ENCODE measurements around the gene DMTF1. TPM values are rescaled to one million over a fixed set of nuclear protein-coding genes. Genes with fewer than 3 reads are reported as not detected.

Gene DMTF1
- total and polyA plus RNA-seq, 2 of the 8 experiments (the other 6 are each of a cell fraction or from before 2014, with no cell fraction given) = 86.0 to 115 TPM

GRCh38 chr7:87156709-87157108 lies 4.5 kb downstream of the DMTF1 start:
- Histone ChIP-seq H3K4me2 (ENCODE audit: insufficient read depth in 1 of 2, low read depth in 2 of 2, low read length in 2 of 2) (no peak overlapping the region), H2BK120ac (replicated peaks; ENCODE audit: low read depth, low read length) (no peak overlapping the region), H3K18ac (ENCODE audit: extremely low read depth, low read length) (no peak overlapping the region), H2BK20ac (ENCODE audit: low read length) (no peak overlapping the region), H3K4me1 (replicated peaks in 1 of 4; ENCODE audit: control insufficient read depth in 3 of 4, insufficient read depth in 4 of 4, low read length in 3 of 4) (peaks cover 0 to 3% (median 0%) of the 10 kb centered on the region in 4 experiments; a peak in 2 of 7 replicates), H4K91ac (replicated peaks; ENCODE audit: insufficient read length, low read length) (no peak overlapping the region), H3K79me1 (ENCODE audit: low read depth, low read length) (no peaks in the 10 kb centered on the region), H3K27ac (ENCODE audit: low read depth, low read length) (no peak overlapping the region), H3K14ac (ENCODE audit: insufficient read length) (no peak overlapping the region), H3K23ac (ENCODE audit: insufficient read length) (no peak overlapping the region), H3K27me3 (replicated peaks in 1 of 4; ENCODE audit: control insufficient read depth in 3 of 4, extremely low read depth in 1 of 4, insufficient read depth in 3 of 4, low read length in 3 of 4) (no peaks in the 10 kb centered on the region), H3K9me3 (ENCODE audit: insufficient read depth in 2 of 2, low read depth in 1 of 2, low read length in 1 of 2) (no peaks in the 10 kb centered on the region), H3K23me2 (ENCODE audit: low read depth, low read length) (0 out of 2 replicates have a peak, but pooled peaks cover 2% of the 10 kb centered on the region), H4K5ac (ENCODE audit: insufficient read length, low read depth, low read length) (no peak overlapping the region), H3K9ac (replicated peaks in 1 of 4; ENCODE audit: extremely low read depth in 1 of 4, low read depth in 3 of 4, low read length in 3 of 4) (no peak overlapping the region), H2BK12ac (ENCODE audit: low read depth, low read length) (no peak overlapping the region), H2AFZ (ENCODE audit: low read length) (no peak overlapping the region), H4K8ac (ENCODE audit: extremely low read depth, insufficient read depth, low read length) (no peak overlapping the region), H3K79me2 (ENCODE audit: control insufficient read depth in 1 of 2, insufficient read depth in 2 of 2, low read length in 2 of 2) (peaks cover 35 to 89% of the 10 kb centered on the region in 2 experiments; a peak in 3 of 4 replicates), H3K4ac (replicated peaks; ENCODE audit: insufficient read length, low read depth, low read length) (no peak overlapping the region), H4K20me1 (replicated peaks in 1 of 2; ENCODE audit: control insufficient read depth in 1 of 2, insufficient read depth in 2 of 2, low read length in 2 of 2) (peaks cover 0 to 4% of the 10 kb centered on the region in 2 experiments), H2AK5ac (ENCODE audit: low read depth, low read length) (no peak overlapping the region), H2BK15ac (ENCODE audit: low read length) (no peak overlapping the region), H3K36me3 (ENCODE audit: control insufficient read depth in 2 of 4, insufficient read depth in 4 of 4, low read length in 3 of 4) (peaks cover 0 to 23% (median 0%) of the 10 kb centered on the region in 4 experiments; a peak in 1 of 8 replicates), H2BK5ac (ENCODE audit: low read depth, low read length) (no peak overlapping the region), H3K4me3 (ENCODE audit: extremely low read depth in 1 of 4, insufficient read depth in 2 of 4, low read depth in 3 of 4, low read length in 4 of 4) (0 out of 8 replicates have a peak overlapping the region, but pooled peaks of 1 of the 4 experiments have one; percentile 1), H3K56ac (replicated peaks; ENCODE audit: insufficient read length, low read depth, low read length) (no peak overlapping the region)
- FAIRE-seq (no peak), DNase-seq (ENCODE audit: low read depth in 1 of 2, low spot score in 2 of 2) (no peak)
- CTCF ChIA-PET (ENCODE audit: partially characterized antibody) = interaction anchor here (1.4 kb wide), 1 partner anchor 9 kb away, joined by 4 read pairs; no protein-coding TSS in a partner anchor
- no peak for TF ChIP-seq SAP30 (IDR thresholded peaks at IDR 0.05; ENCODE audit: insufficient read depth, insufficient replicate concordance, low read length)
- no peak for TF ChIP-seq SIRT6 (IDR thresholded peaks at IDR 0.05; ENCODE audit: low read length)
- TF ChIP-seq CREB1 (IDR thresholded peaks at IDR 0.05) = no peak
- TF ChIP-seq CHD1 (IDR thresholded peaks at IDR 0.05; ENCODE audit: low read depth, low read length) = no peak
- no peak for TF ChIP-seq POLR2AphosphoS5 (IDR thresholded peaks at IDR 0.05; ENCODE audit: low read depth, low read length)
- no peak for TF ChIP-seq RNF2 (IDR thresholded peaks at IDR 0.05; ENCODE audit: borderline replicate concordance, low read depth, low read length, missing control alignments, poor library complexity, severe bottlenecking)
- TF ChIP-seq BCL11A (IDR thresholded peaks at IDR 0.05; ENCODE audit: low read depth in 2 of 2, low read length in 2 of 2) = no peak
- no peak for TF ChIP-seq HDAC2 (IDR thresholded peaks at IDR 0.05; ENCODE audit: borderline replicate concordance in 1 of 2, low read depth in 2 of 2, low read length in 2 of 2)
- 84 to 100% methylated on average over 1 to 2 of the region's 2 CpGs for WGBS, 2 experiments (ENCODE audit: extremely low coverage in 1 of 2, insufficient coverage in 1 of 2, insufficient read length in 1 of 2, insufficient replicate concordance in 2 of 2, low coverage in 1 of 2, low lambda C conversion rate in 2 of 2, missing lambda C conversion rate in 1 of 2)
- POLR2A ChIA-PET (ENCODE audit: partially characterized antibody) = interaction anchor here (0.9 to 1.2 kb wide), 2 partner anchors 12 to 43 kb away, joined by 3 read pairs; no protein-coding TSS in a partner anchor
